SU-DHL-6 (cell line): ENCODE measurements around the gene MARK3.

Source experiments
- CTCF ChIP-seq: fragments of 200-600 bp; sonication (generic); IDR thresholded peaks from one replicate; pipeline ENCODE4 v1.5.1; 2017; ENCODE audit warnings: antibody characterized with exemption, mild to moderate bottlenecking, low read length, moderate library complexity; ENCODE audit not compliant: insufficient read depth, poor library complexity, severe bottlenecking
- EZH2phosphoT487 ChIP-seq: fragments of 200-600 bp; sonication (generic), shearing (Covaris generic); conservative IDR thresholded peaks from 2 replicates; pipeline ENCODE4 v1.6.1; 2018; ENCODE audit warnings: mild to moderate bottlenecking, antibody characterized with exemption, low read length, moderate library complexity, mixed read lengths

- no peak for TF ChIP-seq CTCF
- TF ChIP-seq EZH2phosphoT487, result no peak
These were observed 154.0 kb downstream of the MARK3 start for GRCh38 chr14:103539056-103539825.
